ENCODE measurements around the gene ADAM19. TPM values are rescaled to one million over a fixed set of nuclear protein-coding genes. Genes with fewer than 3 reads are reported as not detected.

The ADAM19 gene, protein sequence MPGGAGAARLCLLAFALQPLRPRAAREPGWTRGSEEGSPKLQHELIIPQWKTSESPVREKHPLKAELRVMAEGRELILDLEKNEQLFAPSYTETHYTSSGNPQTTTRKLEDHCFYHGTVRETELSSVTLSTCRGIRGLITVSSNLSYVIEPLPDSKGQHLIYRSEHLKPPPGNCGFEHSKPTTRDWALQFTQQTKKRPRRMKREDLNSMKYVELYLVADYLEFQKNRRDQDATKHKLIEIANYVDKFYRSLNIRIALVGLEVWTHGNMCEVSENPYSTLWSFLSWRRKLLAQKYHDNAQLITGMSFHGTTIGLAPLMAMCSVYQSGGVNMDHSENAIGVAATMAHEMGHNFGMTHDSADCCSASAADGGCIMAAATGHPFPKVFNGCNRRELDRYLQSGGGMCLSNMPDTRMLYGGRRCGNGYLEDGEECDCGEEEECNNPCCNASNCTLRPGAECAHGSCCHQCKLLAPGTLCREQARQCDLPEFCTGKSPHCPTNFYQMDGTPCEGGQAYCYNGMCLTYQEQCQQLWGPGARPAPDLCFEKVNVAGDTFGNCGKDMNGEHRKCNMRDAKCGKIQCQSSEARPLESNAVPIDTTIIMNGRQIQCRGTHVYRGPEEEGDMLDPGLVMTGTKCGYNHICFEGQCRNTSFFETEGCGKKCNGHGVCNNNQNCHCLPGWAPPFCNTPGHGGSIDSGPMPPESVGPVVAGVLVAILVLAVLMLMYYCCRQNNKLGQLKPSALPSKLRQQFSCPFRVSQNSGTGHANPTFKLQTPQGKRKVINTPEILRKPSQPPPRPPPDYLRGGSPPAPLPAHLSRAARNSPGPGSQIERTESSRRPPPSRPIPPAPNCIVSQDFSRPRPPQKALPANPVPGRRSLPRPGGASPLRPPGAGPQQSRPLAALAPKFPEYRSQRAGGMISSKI
- total RNA-seq: 8.0 and 8.6 TPM in 2 replicates
- polyA plus RNA-seq: 6.0 and 6.9 TPM in 2 replicates

DNA sequence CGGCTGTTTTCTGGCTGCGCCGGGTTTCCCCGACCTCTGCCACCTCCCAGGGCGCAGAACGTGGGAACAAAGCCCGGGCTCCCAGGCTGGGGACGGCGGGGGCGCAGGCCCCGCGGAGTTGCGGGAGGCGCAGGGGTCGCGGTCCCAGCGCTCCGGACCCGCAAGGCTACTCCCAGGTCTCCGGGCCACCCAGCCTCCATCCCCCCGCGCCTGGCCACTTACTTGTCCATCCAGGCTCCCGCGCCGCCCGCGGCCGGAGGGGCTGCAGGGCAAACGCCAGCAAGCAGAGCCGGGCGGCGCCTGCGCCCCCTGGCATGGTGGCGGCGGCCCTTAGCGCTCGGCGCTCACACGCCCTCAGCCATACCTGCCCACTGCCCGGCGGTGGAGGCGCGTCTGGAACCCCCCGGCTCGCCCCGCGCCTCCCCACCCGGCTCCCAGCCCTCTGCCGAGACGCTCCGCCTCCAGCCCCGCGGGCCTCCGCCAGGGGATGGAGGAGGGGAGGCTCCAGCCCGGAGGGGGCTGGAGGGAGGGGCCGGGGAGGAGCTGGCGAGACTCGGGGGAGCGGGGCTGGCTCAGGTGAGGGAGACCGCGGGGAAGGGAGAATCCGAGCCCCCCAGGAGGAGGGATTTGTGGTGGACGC, at the start of gene ADAM19:
Gene ADAM19 (minus strand): TSS at position 395 of the 640 bp plus-strand sequence. CDS start 79 bp downstream, at position 316.
- peaks cover 11% of the 10 kb centered on the region for H3K79me2 ChIP-seq
- H3K9me3 ChIP-seq (ENCODE audit: low read depth): no peaks in the 10 kb centered on the region
- peak; percentile 75 for DNase-seq (ENCODE audit: low spot score)
- peak within 1 kb of the TSS; percentile 62 for H3K27ac ChIP-seq
- 2% methylated on average over 24 of the region's 63 CpGs for WGBS (ENCODE audit: low lambda C conversion rate, missing lambda C conversion rate)
- H4K20me1 ChIP-seq (ENCODE audit: insufficient read depth, poor library complexity, severe bottlenecking): no peaks in the 10 kb centered on the region
- TF ChIP-seq EZH2 (IDR thresholded peaks at IDR 0.05; ENCODE audit: borderline replicate concordance): no peak
- no peak for TF ChIP-seq EZH2phosphoT487 (IDR thresholded peaks at IDR 0.05; ENCODE audit: low read depth, severe bottlenecking, unreplicated experiment)
- TF ChIP-seq, protein P1, sequence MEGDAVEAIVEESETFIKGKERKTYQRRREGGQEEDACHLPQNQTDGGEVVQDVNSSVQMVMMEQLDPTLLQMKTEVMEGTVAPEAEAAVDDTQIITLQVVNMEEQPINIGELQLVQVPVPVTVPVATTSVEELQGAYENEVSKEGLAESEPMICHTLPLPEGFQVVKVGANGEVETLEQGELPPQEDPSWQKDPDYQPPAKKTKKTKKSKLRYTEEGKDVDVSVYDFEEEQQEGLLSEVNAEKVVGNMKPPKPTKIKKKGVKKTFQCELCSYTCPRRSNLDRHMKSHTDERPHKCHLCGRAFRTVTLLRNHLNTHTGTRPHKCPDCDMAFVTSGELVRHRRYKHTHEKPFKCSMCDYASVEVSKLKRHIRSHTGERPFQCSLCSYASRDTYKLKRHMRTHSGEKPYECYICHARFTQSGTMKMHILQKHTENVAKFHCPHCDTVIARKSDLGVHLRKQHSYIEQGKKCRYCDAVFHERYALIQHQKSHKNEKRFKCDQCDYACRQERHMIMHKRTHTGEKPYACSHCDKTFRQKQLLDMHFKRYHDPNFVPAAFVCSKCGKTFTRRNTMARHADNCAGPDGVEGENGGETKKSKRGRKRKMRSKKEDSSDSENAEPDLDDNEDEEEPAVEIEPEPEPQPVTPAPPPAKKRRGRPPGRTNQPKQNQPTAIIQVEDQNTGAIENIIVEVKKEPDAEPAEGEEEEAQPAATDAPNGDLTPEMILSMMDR (IDR thresholded peaks at IDR 0.05; ENCODE audit: poor library complexity): no peak
- H3K27me3 ChIP-seq: peaks cover 9% of the 10 kb centered on the region
- H3K36me3 ChIP-seq (replicated peaks; ENCODE audit: insufficient read depth, low read depth): no peaks in the 10 kb centered on the region
- peak within 1 kb of the TSS; percentile 99 for H2AFZ ChIP-seq
- H3K4me3 ChIP-seq: peak within 1 kb of the TSS; percentile 94
- no peaks in the 10 kb centered on the region for H3K9me2 ChIP-seq (replicated peaks; ENCODE audit: insufficient read depth)
- peak within 1 kb of the TSS; percentile 98 for H3K4me2 ChIP-seq
- H3K4me1 ChIP-seq (ENCODE audit: insufficient read depth): peaks cover 5% of the 10 kb centered on the region

DNA sequence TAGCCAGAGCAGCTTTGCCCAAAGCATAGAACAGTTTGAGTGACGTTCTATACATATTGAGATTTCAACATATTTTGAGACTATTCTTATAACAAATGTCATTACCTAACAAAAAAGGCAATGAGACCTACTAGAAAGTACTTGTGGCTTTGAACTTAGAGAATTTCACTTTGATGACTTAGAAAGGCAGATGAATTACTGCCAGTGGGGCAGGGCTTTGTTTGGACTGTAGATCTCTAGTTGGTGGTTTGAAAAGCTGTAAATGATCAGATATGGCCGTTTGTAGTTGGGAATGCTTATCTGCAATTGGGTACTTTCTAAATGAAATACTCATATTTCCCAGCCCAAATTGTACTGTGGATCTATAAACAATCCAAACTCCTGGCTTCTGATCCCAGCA, 48.6 kb upstream of the ADAM19 start:
- no peaks in the 10 kb centered on the region for H3K27me3 ChIP-seq

DNA sequence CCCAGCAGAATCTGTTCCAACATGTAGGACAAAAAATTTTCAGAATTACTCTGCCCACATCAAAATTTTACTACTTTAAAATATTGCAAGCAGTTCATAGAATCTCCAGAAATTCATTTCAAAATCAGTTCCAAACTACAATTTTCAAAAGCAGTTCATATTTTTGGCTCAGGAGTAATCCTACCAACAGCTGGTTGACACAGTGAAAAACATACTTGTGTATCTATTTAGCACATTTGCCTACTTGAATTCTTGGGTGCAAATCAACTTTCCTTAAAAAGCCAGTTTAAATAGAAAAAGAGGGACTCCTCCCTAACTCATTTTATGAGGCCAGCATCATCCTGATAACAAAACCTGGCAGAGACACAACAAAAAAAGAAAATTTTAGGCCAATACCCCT, 45.2 kb upstream of the ADAM19 start:
- Histone ChIP-seq H3K36me3 (replicated peaks; ENCODE audit: insufficient read depth, low read depth) (no peaks in the 10 kb centered on the region), H3K79me2 (no peaks in the 10 kb centered on the region), H3K9me2 (replicated peaks; ENCODE audit: insufficient read depth) (no peaks in the 10 kb centered on the region), H3K4me1 (ENCODE audit: insufficient read depth) (no peaks in the 10 kb centered on the region), H2AFZ (no peak overlapping the region), H3K27me3 (no peaks in the 10 kb centered on the region), H3K27ac (no peak overlapping the region), H3K9me3 (ENCODE audit: low read depth) (no peaks in the 10 kb centered on the region), H3K4me3 (no peak overlapping the region), H4K20me1 (ENCODE audit: insufficient read depth, poor library complexity, severe bottlenecking) (no peaks in the 10 kb centered on the region), H3K4me2 (no peak overlapping the region)
- TF ChIP-seq EZH2phosphoT487 (IDR thresholded peaks at IDR 0.05; ENCODE audit: low read depth, severe bottlenecking, unreplicated experiment) (no peak), EZH2 (IDR thresholded peaks at IDR 0.05; ENCODE audit: borderline replicate concordance) (no peak)
- TF ChIP-seq, protein P1 (IDR thresholded peaks at IDR 0.05; ENCODE audit: poor library complexity): no peak
- no peak for DNase-seq (ENCODE audit: low spot score)

More for the DNA sequence above, 48.6 kb upstream of the ADAM19 start:
- Histone ChIP-seq H3K9me2 (replicated peaks; ENCODE audit: insufficient read depth) (no peaks in the 10 kb centered on the region), H2AFZ (no peak overlapping the region), H3K27ac (no peak overlapping the region), H3K36me3 (replicated peaks; ENCODE audit: insufficient read depth, low read depth) (no peaks in the 10 kb centered on the region), H4K20me1 (ENCODE audit: insufficient read depth, poor library complexity, severe bottlenecking) (no peaks in the 10 kb centered on the region), H3K4me2 (peak overlapping the region; percentile 52), H3K9me3 (ENCODE audit: low read depth) (no peaks in the 10 kb centered on the region), H3K4me3 (no peak overlapping the region), H3K79me2 (no peaks in the 10 kb centered on the region), H3K4me1 (ENCODE audit: insufficient read depth) (no peaks in the 10 kb centered on the region)
- WGBS (ENCODE audit: low lambda C conversion rate, missing lambda C conversion rate): 31% methylated on average over 2 of the region's 2 CpGs
- TF ChIP-seq EZH2 (IDR thresholded peaks at IDR 0.05; ENCODE audit: borderline replicate concordance) (no peak), EZH2phosphoT487 (IDR thresholded peaks at IDR 0.05; ENCODE audit: low read depth, severe bottlenecking, unreplicated experiment) (no peak)
- TF ChIP-seq, protein P1 (IDR thresholded peaks at IDR 0.05; ENCODE audit: poor library complexity): no peak
- DNase-seq (ENCODE audit: low spot score): no peak
